Suprapubic skin (tissue), 4 donors: ENCODE data around the gene PRRX1. TPM values are rescaled to one million over a fixed set of nuclear protein-coding genes. Genes with fewer than 3 reads are reported as not detected.

Source experiments
- DNase-seq, 2 donors: peaks; one replicate each; pipeline ENCODE4 v3.0.0-alpha.2; 2019; ENCODE audit warnings: low spot score in 2 of 2
- H3K27ac ChIP-seq: fragments of 200-600 bp; sonication (generic); one replicate; pipeline ENCODE4 v1.5.1; 2019
- H3K27me3 ChIP-seq: fragments of 200-600 bp; sonication (generic); one replicate; pipeline ENCODE4 v1.5.1; 2019
- H3K36me3 ChIP-seq: fragments of 200-600 bp; sonication (generic); one replicate; pipeline ENCODE4 v1.5.1; 2019
- H3K4me1 ChIP-seq: fragments of 200-600 bp; sonication (generic); one replicate; pipeline ENCODE4 v1.5.1; 2019
- H3K4me3 ChIP-seq: fragments of 200-600 bp; sonication (generic); one replicate; pipeline ENCODE4 v1.5.1; 2019; ENCODE audit warnings: mild to moderate bottlenecking
- H3K9me3 ChIP-seq: fragments of 200-600 bp; sonication (generic); one replicate; pipeline ENCODE4 v1.5.1; 2019
- EP300 ChIP-seq: sonication (generic); formaldehyde crosslinking; IDR thresholded peaks from one replicate; pipeline ENCODE4 v1.6.1; 2017; ENCODE audit warnings: antibody characterized with exemption
- POLR2A ChIP-seq, 2 donors: fragments of 450-650 bp; IDR thresholded peaks; one replicate each; pipeline ENCODE4 v1.6.1; 2017; ENCODE audit warnings: antibody characterized with exemption in 2 of 2, mild to moderate bottlenecking in 2 of 2, moderate library complexity in 2 of 2
- POLR2AphosphoS5 ChIP-seq, 3 donors: sonication (generic); formaldehyde crosslinking; IDR thresholded peaks; one replicate each; pipeline ENCODE4 v1.6.1; 2017; ENCODE audit warnings: antibody characterized with exemption in 3 of 3
- WGBS: methylation state at CpG from one replicate; pipeline ENCODE4 v1.1.5; 2018; 5-methylcytosine and 5-hydroxymethylcytosine counted together
- total RNA-seq, 4 donors: library from RNA; depleted of rRNA; stranded (reverse); fragments of >200 nt; gene quantifications; one replicate each; pipeline ENCODE4 v1.1.0, GENCODE V29; 2016
- TF ChIP-seq, protein P1 (sequence below), 2 donors: fragments of 200-600 bp in 1 of 2; fragments of 450-650 bp in 1 of 2; sonication (generic) in 1 of 2; IDR thresholded peaks; one replicate each; pipeline ENCODE4 v1.5.1; 2016 to 2019; ENCODE audit warnings: antibody characterized with exemption in 2 of 2, mild to moderate bottlenecking in 1 of 2, moderate library complexity in 1 of 2

Gene PRRX1
- total RNA-seq, 4 donors from 2014 or later: 14.7 to 32.5 (median 23.5) TPM

DNA sequence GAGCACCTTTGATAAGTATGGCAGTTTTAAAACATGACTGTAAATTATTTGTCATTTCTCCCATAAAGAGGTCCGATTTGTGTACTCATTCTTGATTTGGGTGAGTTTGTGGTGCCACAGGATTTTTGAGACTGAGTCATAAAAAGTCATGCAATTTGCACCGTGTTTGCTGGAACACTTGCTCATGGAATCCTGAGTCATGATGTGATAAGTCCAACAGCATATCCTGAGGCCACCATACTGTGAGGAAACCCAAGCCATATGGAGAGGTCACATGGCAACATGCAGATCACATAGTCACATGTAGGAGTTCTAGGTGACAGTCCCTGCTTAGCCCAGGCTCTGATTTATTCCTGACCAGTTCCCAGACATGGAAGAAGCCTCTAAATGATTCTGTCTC, 40.8 kb upstream of the PRRX1 start:
- Histone ChIP-seq H3K27ac (no peak overlapping the region), H3K9me3 (no peaks in the 10 kb centered on the region), H3K4me3 (no peak overlapping the region), H3K4me1 (peaks cover 10% of the 10 kb centered on the region), H3K36me3 (no peaks in the 10 kb centered on the region), H3K27me3 (no peaks in the 10 kb centered on the region)
- no peak for TF ChIP-seq EP300
- no peak for TF ChIP-seq POLR2A (IDR thresholded peaks at IDR 0.05)
- TF ChIP-seq, protein P1, sequence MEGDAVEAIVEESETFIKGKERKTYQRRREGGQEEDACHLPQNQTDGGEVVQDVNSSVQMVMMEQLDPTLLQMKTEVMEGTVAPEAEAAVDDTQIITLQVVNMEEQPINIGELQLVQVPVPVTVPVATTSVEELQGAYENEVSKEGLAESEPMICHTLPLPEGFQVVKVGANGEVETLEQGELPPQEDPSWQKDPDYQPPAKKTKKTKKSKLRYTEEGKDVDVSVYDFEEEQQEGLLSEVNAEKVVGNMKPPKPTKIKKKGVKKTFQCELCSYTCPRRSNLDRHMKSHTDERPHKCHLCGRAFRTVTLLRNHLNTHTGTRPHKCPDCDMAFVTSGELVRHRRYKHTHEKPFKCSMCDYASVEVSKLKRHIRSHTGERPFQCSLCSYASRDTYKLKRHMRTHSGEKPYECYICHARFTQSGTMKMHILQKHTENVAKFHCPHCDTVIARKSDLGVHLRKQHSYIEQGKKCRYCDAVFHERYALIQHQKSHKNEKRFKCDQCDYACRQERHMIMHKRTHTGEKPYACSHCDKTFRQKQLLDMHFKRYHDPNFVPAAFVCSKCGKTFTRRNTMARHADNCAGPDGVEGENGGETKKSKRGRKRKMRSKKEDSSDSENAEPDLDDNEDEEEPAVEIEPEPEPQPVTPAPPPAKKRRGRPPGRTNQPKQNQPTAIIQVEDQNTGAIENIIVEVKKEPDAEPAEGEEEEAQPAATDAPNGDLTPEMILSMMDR (IDR thresholded peaks at IDR 0.05): no peak
- no peak for TF ChIP-seq POLR2AphosphoS5 (IDR thresholded peaks at IDR 0.05)
- 50% methylated on average over 2 of the region's 2 CpGs for WGBS
- no peak for DNase-seq

DNA sequence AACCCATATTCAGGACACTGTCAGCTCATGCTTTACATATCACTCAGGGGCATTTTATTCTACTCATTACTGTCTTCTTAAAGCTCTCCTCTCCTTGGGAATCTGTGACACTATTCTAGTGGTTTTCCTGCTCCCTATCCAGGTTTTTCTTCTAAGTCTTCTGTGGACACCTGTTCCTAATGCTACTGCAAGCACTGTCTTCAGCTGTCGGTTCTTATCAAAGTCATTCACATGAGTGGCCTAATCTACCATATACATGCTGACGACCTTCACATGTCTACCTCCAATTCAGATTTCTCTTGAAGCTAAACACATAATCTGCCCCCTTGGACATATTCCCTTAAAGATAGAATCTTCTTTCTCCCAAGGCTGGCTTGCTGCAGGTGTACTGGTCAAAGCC, 39.8 kb upstream of the PRRX1 start:
- Histone ChIP-seq H3K4me1 (peaks cover 8% of the 10 kb centered on the region), H3K36me3 (no peaks in the 10 kb centered on the region), H3K9me3 (no peaks in the 10 kb centered on the region), H3K27ac (no peak overlapping the region), H3K4me3 (no peak overlapping the region), H3K27me3 (no peaks in the 10 kb centered on the region)
- TF ChIP-seq POLR2AphosphoS5 (IDR thresholded peaks at IDR 0.05): no peak
- TF ChIP-seq EP300: no peak
- TF ChIP-seq POLR2A (IDR thresholded peaks at IDR 0.05): no peak
- TF ChIP-seq, protein P1 (IDR thresholded peaks at IDR 0.05): no peak
- DNase-seq: no peak
- 93% methylated on average over 2 of the region's 2 CpGs for WGBS

DNA sequence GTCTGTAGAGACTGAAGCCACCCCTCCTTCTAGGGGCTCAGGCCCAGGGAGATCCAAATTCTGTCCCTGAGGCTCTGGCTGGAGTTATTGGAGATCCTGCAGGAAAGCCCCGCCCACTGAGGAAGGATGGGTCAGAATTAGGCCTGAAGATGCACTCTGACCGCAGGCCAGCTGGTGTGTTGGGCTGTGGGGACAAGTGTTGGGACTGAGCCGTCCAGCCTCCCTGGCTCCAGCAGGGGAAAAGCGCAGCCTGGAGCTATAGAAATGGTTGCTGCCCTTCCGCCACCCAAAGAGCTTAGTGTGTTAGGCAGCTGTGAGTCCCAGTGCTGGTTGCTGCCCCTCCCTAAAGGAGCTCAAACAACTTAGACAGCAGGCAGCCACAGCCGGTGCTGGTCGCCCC, 33.0 kb upstream of the PRRX1 start:
- H3K9me3 ChIP-seq: no peaks in the 10 kb centered on the region
- H3K36me3 ChIP-seq: no peaks in the 10 kb centered on the region
- no peak overlapping the region for H3K27ac ChIP-seq
- no peak overlapping the region for H3K4me3 ChIP-seq
- WGBS: 92% methylated on average over 5 of the region's 7 CpGs
- TF ChIP-seq EP300 (no peak), POLR2AphosphoS5 (IDR thresholded peaks at IDR 0.05) (no peak), POLR2A (IDR thresholded peaks at IDR 0.05) (no peak)
- TF ChIP-seq, protein P1 (IDR thresholded peaks at IDR 0.05): no peak
- no peaks in the 10 kb centered on the region for H3K4me1 ChIP-seq
- H3K27me3 ChIP-seq: no peaks in the 10 kb centered on the region
- no peak for DNase-seq

DNA sequence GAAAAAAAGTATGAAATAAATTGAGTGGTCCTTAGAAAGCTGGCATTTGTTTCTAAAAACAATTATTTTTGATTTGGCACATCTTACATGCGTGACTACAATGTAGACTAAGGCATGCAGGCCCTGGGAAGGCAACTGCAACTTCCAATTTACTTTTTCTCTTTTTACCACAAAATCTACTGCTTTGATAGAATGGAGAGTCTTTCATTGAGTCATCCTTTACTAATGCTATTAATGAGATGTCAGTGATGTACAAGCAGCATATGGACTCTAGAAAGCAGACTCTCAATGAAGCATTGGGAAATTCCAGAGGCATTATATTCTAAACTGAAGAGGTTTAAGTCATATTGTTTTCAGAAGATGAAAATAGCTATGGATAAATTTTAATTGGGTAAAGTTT, 29.6 kb upstream of the PRRX1 start:
- 100% methylated on average over 1 of the region's 1 CpG for WGBS
- TF ChIP-seq, protein P1 (IDR thresholded peaks at IDR 0.05): no peak
- TF ChIP-seq POLR2A (IDR thresholded peaks at IDR 0.05) (no peak), POLR2AphosphoS5 (IDR thresholded peaks at IDR 0.05) (no peak), EP300 (no peak)
- no peaks in the 10 kb centered on the region for H3K27me3 ChIP-seq
- H3K4me3 ChIP-seq: no peak overlapping the region
- H3K36me3 ChIP-seq: no peaks in the 10 kb centered on the region
- H3K27ac ChIP-seq: no peak overlapping the region
- H3K9me3 ChIP-seq: no peaks in the 10 kb centered on the region
- no peaks in the 10 kb centered on the region for H3K4me1 ChIP-seq
- no peak for DNase-seq

DNA sequence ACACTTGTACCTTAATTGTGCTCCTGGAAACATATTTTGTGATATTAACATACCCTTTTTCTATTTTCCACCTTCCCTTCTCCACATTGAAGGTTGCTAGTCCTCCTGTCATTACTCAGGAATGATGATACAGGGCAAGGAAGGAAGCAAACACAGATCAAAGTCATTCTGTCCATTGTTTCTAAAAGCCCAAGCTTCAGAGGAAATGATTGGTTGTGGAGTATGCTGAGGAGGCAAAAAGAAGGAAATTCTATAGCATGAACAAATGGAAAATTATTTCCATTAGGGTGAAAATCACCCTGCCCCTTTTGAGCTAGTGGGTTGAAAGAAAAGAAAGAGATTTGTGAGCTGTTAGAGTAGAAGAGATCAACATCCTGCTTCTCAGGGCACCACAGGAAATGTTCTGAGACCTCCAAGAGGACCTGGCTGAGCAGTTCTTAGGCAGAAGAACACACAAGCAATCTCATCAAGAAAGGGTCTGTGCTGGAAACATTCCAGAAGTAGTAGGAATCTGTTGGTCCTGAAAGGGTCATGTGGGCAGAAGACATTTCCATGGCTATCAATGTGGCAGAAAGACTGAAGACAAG, 29.0 kb upstream of the PRRX1 start:
- DNase-seq: no peak
- no peaks in the 10 kb centered on the region for H3K36me3 ChIP-seq
- no peaks in the 10 kb centered on the region for H3K9me3 ChIP-seq
- H3K27ac ChIP-seq: no peak overlapping the region
- H3K27me3 ChIP-seq: no peaks in the 10 kb centered on the region
- no peaks in the 10 kb centered on the region for H3K4me1 ChIP-seq
- TF ChIP-seq EP300 (no peak), POLR2A (IDR thresholded peaks at IDR 0.05) (no peak), POLR2AphosphoS5 (IDR thresholded peaks at IDR 0.05) (no peak)
- TF ChIP-seq, protein P1 (IDR thresholded peaks at IDR 0.05): no peak
- no peak overlapping the region for H3K4me3 ChIP-seq
